Panc1 (cell line): ENCODE measurements around the gene LIMA1. TPM values are rescaled to one million over a fixed set of nuclear protein-coding genes. Genes with fewer than 3 reads are reported as not detected.
"Not testable (repeated sequence)": the region's sequence is repeated elsewhere in the genome, so short reads cannot be mapped to it uniquely, and the experiment has no call there.

Experiments
- ATAC-seq: fragments of 200-7000 bp; cut with Tn5 transposase; 2 replicates; pipeline ENCODE4 v1.9.1; 2020; ENCODE audit warnings: mild to moderate bottlenecking, moderate library complexity
- Bru-seq: library from RNA; stranded (reverse); fragments of 400-500 nt; gene quantifications from one replicate; lab custom pipeline; 2021; lab: Mats Ljungman, UMichigan
- BruChase-seq, 2 experiments: library from RNA; stranded (reverse); fragments of 400-500 nt; gene quantifications; one replicate each; lab custom pipeline; 2021; lab: Mats Ljungman, UMichigan
- BruUV-seq: library from RNA; stranded (reverse); fragments of 400-500 nt; replicated peaks from 2 replicates; lab custom pipeline; 2021; lab: Mats Ljungman, UMichigan
- CTCF ChIA-PET: fragments of 300-600 bp; sonication (Branson Sonifier 250); formaldehyde crosslinking; loops from one replicate; lab custom pipeline; 2022; ENCODE audit warnings: antibody characterized with exemption; lab: Charles Lee
- POLR2A ChIA-PET: fragments of 300-600 bp; sonication (Branson Sonifier 250); formaldehyde crosslinking; loops from one replicate; lab custom pipeline; 2022; ENCODE audit warnings: antibody characterized with exemption; lab: Charles Lee
- DNase-seq: peaks from one replicate; pipeline ENCODE4 v3.0.0-alpha.2; 2010; ENCODE audit warnings: low read depth, low spot score
- H3K27ac ChIP-seq: 2 replicates; pipeline ENCODE4 v1.5.1; 2011; ENCODE audit warnings: mild to moderate bottlenecking, low read length, inconsistent platforms
- H3K27me3 ChIP-seq: fragments of 200-500 bp; sonication (Bioruptor generic); 2 replicates; pipeline ENCODE4 v1.6.0; 2014; ENCODE audit warnings: low read length, inconsistent platforms; ENCODE audit not compliant: control insufficient read depth, insufficient read depth
- H3K36me3 ChIP-seq: fragments of 200-500 bp; sonication (Bioruptor generic); 2 replicates; pipeline ENCODE4 v1.5.1; 2014; ENCODE audit warnings: inconsistent platforms, mild to moderate bottlenecking, low read length, moderate library complexity; ENCODE audit not compliant: control insufficient read depth, insufficient read depth
- H3K4me1 ChIP-seq: 2 replicates; pipeline ENCODE4 v1.5.1; 2011; ENCODE audit warnings: inconsistent platforms, mild to moderate bottlenecking, low read length, moderate library complexity; ENCODE audit not compliant: control insufficient read depth, insufficient read depth
- H3K4me3 ChIP-seq, 2 experiments: 2 replicates each; pipeline ENCODE4 v1.5.1; 2011 to 2012; ENCODE audit warnings: low read depth in 2 of 2, low read length in 2 of 2, mild to moderate bottlenecking in 2 of 2, inconsistent platforms in 1 of 2, moderate library complexity in 1 of 2
- H3K9me3 ChIP-seq: fragments of 200-500 bp; sonication (Bioruptor generic); 2 replicates; pipeline ENCODE4 v1.5.1; 2014; ENCODE audit warnings: low read depth, mild to moderate bottlenecking, inconsistent platforms, low read length, moderate library complexity; ENCODE audit not compliant: control insufficient read depth, insufficient read depth
- POLR2AphosphoS5 ChIP-seq: IDR thresholded peaks from 2 replicates; pipeline ENCODE4 v1.6.1; 2012; ENCODE audit warnings: mild to moderate bottlenecking, low read depth, low read length, moderate library complexity
- SIN3A ChIP-seq: IDR thresholded peaks from 2 replicates; pipeline ENCODE4 v1.6.1; 2012; ENCODE audit warnings: low read depth, mild to moderate bottlenecking, low read length, moderate library complexity, borderline replicate concordance; ENCODE audit not compliant: insufficient read depth
- TCF7L2 ChIP-seq: IDR thresholded peaks from 2 replicates; pipeline ENCODE4 v1.6.1; 2011; ENCODE audit warnings: mild to moderate bottlenecking, low read depth, low read length, inconsistent platforms
- in situ Hi-C: cut with HindIII; loops from 2 replicates; pipeline ENCODE4 v1.10.0; 2016; ENCODE audit warnings: low sequenced_read_pairs, low pct_unique_long_range_greater_than_20kb
- intact Hi-C: fragments of 100-400 bp; cut with micrococcal nuclease; formaldehyde crosslinking; loops from one replicate; pipeline ENCODE4 v1.10.0; 2022; ENCODE audit not compliant: unreplicated experiment
- long read RNA-seq: library from polyadenylated mRNA; unstranded; transcript quantifications from one replicate; pipeline ENCODE4 v2.0.0, GENCODE V29; 2021; ENCODE audit not compliant: unreplicated experiment
- polyA plus RNA-seq: library from polyadenylated mRNA; unstranded; fragments of >200 nt; gene quantifications from one replicate; pipeline ENCODE4 v1.2.1, GENCODE V29; 2012; ENCODE audit warnings: missing spikeins; ENCODE audit not compliant: insufficient read length
- total RNA-seq: library from RNA; stranded (reverse); gene quantifications from one replicate; pipeline ENCODE4 v1.2.1, GENCODE V29; 2021; ENCODE audit not compliant: unreplicated experiment
- TF ChIP-seq, protein P1 (sequence below): fragments of 450-650 bp; IDR thresholded peaks from 2 replicates; pipeline ENCODE4 v1.5.1; 2017; ENCODE audit warnings: mild to moderate bottlenecking
- TF ChIP-seq, protein P2 (sequence below), 2 experiments: IDR thresholded peaks; 2 replicates each; pipeline ENCODE4 v1.6.1; 2011 to 2012; ENCODE audit warnings: low read depth in 2 of 2, control low read depth in 1 of 2, low read length in 1 of 2, mild to moderate bottlenecking in 1 of 2, moderate library complexity in 1 of 2; ENCODE audit not compliant: insufficient read depth in 1 of 2

LIMA1 gene
- total RNA-seq (155 TPM), Bru-seq, nascent RNA (percentile 85 among the genes with signal in this experiment), BruChase-seq, experiment 1, labeled RNA remaining after a 2-hour chase (percentile 85 among the genes with signal in this experiment), BruChase-seq, experiment 2, labeled RNA remaining after a 6-hour chase (percentile 95 among the genes with signal in this experiment)
- polyA plus RNA-seq: 69.9 TPM
- long read RNA-seq, transcript LIMA1-201 (11 exons, 3,706 nt): minor isoform, 65 of 318 reads
- long read RNA-seq, transcript LIMA1-203 (5 exons, 3,920 nt): minor isoform, 12 of 318 reads
- long read RNA-seq, transcript LIMA1-214 (8 exons, 3,612 nt): minor isoform, 32 of 318 reads
- long read RNA-seq, transcript LIMA1-215 (8 exons, 3,254 nt): major isoform, 115 of 318 reads
- long read RNA-seq, partial matches to known transcripts: 33 of 318 reads
- long read RNA-seq, other reads (novel, unspliced or antisense): 50 of 318 reads

DNA sequence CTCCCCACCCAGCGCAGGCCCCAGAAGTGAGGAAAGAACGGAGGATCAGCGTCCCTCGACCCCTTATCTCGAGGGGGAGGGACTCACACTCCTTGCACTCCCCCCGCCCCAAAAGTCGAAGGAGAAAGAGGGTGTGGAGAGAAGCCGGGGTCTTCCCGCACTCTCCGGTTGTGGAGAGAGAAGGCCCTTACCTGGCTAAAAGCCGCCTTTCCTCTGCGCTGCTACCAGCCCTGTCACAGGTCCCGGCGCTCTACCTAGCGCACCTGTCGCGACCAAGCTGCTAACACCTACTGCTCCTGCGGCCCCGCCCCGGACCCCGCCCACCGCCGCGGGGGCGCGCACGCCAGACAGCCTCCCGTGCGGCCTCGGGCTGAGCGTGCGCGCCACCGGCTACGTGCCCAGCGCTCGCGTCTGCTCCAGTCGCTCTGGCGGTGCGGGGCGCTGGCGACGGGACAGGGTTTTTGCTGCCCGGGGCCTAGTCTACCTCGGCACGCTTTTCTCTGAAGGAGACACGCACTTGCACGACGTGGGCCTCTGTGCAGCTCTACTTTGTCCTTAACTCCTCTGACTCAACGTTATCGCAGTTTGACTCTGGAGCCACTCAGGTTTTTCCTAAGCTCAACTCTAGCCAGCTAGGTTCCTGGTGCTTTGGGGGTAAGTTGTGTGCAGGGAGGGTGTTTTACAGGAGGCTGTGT lies at the start of gene LIMA1:
Gene LIMA1, minus strand, starts transcription at position 292 of the 695 bp plus-strand sequence. CDS start 34,769 bp downstream, outside the sequence.
- peak; percentile 98 for ATAC-seq
- in situ Hi-C loops: no loop called here
- TF ChIP-seq SIN3A (no peak), POLR2AphosphoS5 (peak; percentile 84)
- TF ChIP-seq, protein P1, sequence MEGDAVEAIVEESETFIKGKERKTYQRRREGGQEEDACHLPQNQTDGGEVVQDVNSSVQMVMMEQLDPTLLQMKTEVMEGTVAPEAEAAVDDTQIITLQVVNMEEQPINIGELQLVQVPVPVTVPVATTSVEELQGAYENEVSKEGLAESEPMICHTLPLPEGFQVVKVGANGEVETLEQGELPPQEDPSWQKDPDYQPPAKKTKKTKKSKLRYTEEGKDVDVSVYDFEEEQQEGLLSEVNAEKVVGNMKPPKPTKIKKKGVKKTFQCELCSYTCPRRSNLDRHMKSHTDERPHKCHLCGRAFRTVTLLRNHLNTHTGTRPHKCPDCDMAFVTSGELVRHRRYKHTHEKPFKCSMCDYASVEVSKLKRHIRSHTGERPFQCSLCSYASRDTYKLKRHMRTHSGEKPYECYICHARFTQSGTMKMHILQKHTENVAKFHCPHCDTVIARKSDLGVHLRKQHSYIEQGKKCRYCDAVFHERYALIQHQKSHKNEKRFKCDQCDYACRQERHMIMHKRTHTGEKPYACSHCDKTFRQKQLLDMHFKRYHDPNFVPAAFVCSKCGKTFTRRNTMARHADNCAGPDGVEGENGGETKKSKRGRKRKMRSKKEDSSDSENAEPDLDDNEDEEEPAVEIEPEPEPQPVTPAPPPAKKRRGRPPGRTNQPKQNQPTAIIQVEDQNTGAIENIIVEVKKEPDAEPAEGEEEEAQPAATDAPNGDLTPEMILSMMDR: peak; percentile 56; the same call in 1 of the 2 replicates

DNA sequence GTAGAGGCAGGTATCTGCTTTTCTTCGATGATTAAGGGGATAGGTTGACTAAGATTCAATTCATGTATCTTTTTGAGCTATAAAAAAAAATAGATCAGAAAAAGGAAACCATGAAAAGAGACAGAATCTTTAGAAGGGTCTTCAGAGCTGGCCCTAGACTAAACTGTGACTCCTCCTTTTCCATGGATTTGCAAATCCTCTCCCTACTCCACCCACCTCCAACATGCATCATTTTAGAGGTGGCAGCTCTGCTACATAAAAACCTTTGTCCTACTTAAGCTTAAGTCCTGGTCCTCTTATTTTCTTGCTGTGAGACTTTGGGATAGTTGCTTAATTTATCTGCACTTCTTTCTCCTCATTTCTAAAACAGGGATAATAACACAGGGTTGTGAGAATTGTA lies 48.4 kb upstream of the LIMA1 start:
- H3K4me1 ChIP-seq: peaks cover 6% of the 10 kb centered on the region; the same call in 1 of the 2 replicates
- BruUV-seq: no TSS peak
- TF ChIP-seq TCF7L2 (no peak), SIN3A (no peak), POLR2AphosphoS5 (no peak)
- TF ChIP-seq, protein P1: no peak
- TF ChIP-seq, protein P2, sequence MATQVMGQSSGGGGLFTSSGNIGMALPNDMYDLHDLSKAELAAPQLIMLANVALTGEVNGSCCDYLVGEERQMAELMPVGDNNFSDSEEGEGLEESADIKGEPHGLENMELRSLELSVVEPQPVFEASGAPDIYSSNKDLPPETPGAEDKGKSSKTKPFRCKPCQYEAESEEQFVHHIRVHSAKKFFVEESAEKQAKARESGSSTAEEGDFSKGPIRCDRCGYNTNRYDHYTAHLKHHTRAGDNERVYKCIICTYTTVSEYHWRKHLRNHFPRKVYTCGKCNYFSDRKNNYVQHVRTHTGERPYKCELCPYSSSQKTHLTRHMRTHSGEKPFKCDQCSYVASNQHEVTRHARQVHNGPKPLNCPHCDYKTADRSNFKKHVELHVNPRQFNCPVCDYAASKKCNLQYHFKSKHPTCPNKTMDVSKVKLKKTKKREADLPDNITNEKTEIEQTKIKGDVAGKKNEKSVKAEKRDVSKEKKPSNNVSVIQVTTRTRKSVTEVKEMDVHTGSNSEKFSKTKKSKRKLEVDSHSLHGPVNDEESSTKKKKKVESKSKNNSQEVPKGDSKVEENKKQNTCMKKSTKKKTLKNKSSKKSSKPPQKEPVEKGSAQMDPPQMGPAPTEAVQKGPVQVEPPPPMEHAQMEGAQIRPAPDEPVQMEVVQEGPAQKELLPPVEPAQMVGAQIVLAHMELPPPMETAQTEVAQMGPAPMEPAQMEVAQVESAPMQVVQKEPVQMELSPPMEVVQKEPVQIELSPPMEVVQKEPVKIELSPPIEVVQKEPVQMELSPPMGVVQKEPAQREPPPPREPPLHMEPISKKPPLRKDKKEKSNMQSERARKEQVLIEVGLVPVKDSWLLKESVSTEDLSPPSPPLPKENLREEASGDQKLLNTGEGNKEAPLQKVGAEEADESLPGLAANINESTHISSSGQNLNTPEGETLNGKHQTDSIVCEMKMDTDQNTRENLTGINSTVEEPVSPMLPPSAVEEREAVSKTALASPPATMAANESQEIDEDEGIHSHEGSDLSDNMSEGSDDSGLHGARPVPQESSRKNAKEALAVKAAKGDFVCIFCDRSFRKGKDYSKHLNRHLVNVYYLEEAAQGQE (IDR thresholded peaks at IDR 0.05; ENCODE audit: insufficient read depth in 1 of 2, low read depth in 2 of 2, low read length in 1 of 2): no peak
- ChIA-PET CTCF (interaction anchor here (0.6 kb wide), 1 partner anchor 121 kb away, joined by 6 read pairs; no protein-coding TSS in a partner anchor), POLR2A (no interaction called here)
- H3K27me3 ChIP-seq: no peaks in the 10 kb centered on the region
- H3K27ac ChIP-seq: no peak overlapping the region
- no peak for DNase-seq
- H3K4me3 ChIP-seq: no peak overlapping the region
- H3K36me3 ChIP-seq: no peaks in the 10 kb centered on the region
- H3K9me3 ChIP-seq: no peaks in the 10 kb centered on the region
- in situ Hi-C loops: no loop called here
- intact Hi-C loops: loop anchor here (10.0 kb wide), 1 partner anchor 63 kb away; the partner anchor contains the start of gene FAM186A
- no peak for ATAC-seq

More for the DNA sequence above, at the start of gene LIMA1:
- Histone ChIP-seq H3K36me3 (no peaks in the 10 kb centered on the region), H3K27ac (peak within 1 kb of the TSS; percentile 99), H3K27me3 (no peaks in the 10 kb centered on the region), H3K4me1 (peaks cover 44% of the 10 kb centered on the region), H3K4me3 (peak within 1 kb of the TSS; percentile 95 to 98), H3K9me3 (no peaks in the 10 kb centered on the region)
- intact Hi-C loops: no loop called here
- BruUV-seq: no TSS peak
- CTCF ChIA-PET: interaction anchor here (0.6 to 1.4 kb wide), 3 partner anchors 32 to 101 kb away, joined by 4 to 6 read pairs (median 4); no protein-coding TSS in a partner anchor
- POLR2A ChIA-PET: interaction anchor here (0.6 kb wide), 1 partner anchor 11 kb away, joined by 6 read pairs; no protein-coding TSS in a partner anchor
- DNase-seq: no peak

GRCh38 chr12:50328664-50329063 lies 45.3 kb upstream of the LIMA1 start:
- CTCF ChIA-PET, DNase-seq: not testable (repeated sequence)

More at GRCh38 chr12:50328664-50329063, 45.3 kb upstream of the LIMA1 start:
- H3K27me3 ChIP-seq, H3K36me3 ChIP-seq, H3K27ac ChIP-seq, H3K4me3 ChIP-seq, in situ Hi-C loops, POLR2A ChIA-PET, intact Hi-C loops, H3K9me3 ChIP-seq, ATAC-seq, BruUV-seq: not testable (repeated sequence)
- peaks cover 14% of the 10 kb centered on the region; the same call in 1 of the 2 replicates for H3K4me1 ChIP-seq
